NT2/D1 (cell line): ENCODE data around the gene TM4SF5.

Source experiments
- SUZ12 ChIP-seq: IDR thresholded peaks from 2 replicates; pipeline ENCODE4 v1.6.1; 2011; ENCODE audit not compliant: insufficient read length, insufficient read depth; ENCODE audit errors: extremely low read depth
- YY1 ChIP-seq: IDR thresholded peaks from 2 replicates; pipeline ENCODE4 v1.6.1; 2011; ENCODE audit not compliant: insufficient read length, insufficient read depth
- ZNF274 ChIP-seq: IDR thresholded peaks from 2 replicates; pipeline ENCODE4 v1.6.1; 2011; ENCODE audit warnings: mild to moderate bottlenecking, low read depth, low read length

DNA sequence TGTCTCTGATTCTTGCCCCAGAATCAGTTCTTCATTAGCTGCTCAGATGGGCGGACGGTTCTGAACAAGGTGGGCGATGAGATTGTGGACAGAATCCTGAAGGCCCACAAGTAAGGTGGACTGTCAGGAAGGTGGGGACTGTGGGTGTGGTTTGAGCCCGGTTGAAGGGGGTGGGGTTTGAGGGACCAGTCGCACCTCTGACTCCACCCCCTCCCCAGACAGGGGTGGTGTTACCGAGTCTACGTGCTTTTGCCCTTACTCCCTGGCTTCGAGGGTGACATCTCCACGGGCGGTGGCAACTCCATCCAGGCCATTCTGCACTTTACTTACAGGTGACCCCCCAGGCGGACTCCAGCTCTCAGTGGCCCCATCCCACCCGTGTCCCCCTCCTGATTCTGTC is 46.6 kb downstream of the TM4SF5 start:
- no peak for TF ChIP-seq ZNF274
- no peak for TF ChIP-seq SUZ12
- TF ChIP-seq YY1: no peak
